Measurements from ENCODE around the gene CPEB2. TPM values are rescaled to one million over a fixed set of nuclear protein-coding genes. Genes with fewer than 3 reads are reported as not detected.

CPEB2 gene
- total and polyA plus RNA-seq, 9 of the 15 experiments (the other 6 are each of a cell fraction or from before 2014, with no cell fraction given) = 0.39 to 3.0 (median 1.4) TPM

DNA sequence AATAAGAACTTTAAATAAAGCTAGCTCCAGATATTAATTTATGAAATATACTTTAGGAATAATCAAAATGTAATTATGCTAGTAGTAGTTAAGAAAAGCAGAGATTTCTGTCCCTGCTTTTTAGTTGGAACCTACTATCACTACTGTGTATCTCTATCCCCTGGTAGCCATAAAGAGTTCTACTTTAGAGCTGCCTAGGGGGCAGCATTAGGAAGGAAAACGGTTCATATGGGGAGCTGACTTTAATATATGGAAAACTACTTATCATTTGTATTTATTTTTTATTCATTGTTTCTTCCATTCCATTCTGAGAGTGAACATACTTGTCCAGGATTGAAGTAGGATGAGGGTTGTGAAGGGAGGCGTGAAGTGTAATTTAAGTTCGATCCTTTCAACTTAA is 40.9 kb downstream of the CPEB2 start (continued):
- TF ChIP-seq REST (IDR thresholded peaks at IDR 0.05; ENCODE audit: borderline replicate concordance) (peak; percentile 23; the same call in 1 of the 2 replicates), REST (CRISPR knock-in tag; IDR thresholded peaks at IDR 0.05; ENCODE audit: low read depth) (no peak), ZKSCAN8 (CRISPR knock-in tag; IDR thresholded peaks at IDR 0.05) (no peak), CSDE1 (IDR thresholded peaks at IDR 0.05) (no peak), TFAM (CRISPR knock-in tag; conservative IDR thresholded peaks at IDR 0.05) (no peak), GABPB2 (CRISPR knock-in tag; conservative IDR thresholded peaks at IDR 0.05) (no peak), HNRNPH1 (optimal IDR thresholded peaks at IDR 0.05; ENCODE audit: low read depth, low read length) (no peak), RAD21 (CRISPR knock-in tag; conservative IDR thresholded peaks at IDR 0.05 in 1 of 2, IDR thresholded peaks at IDR 0.05 in 1 of 2) (peak; percentile 37 to 55; a peak in 3 of 4 replicates)
- TF ChIP-seq, protein P1, sequence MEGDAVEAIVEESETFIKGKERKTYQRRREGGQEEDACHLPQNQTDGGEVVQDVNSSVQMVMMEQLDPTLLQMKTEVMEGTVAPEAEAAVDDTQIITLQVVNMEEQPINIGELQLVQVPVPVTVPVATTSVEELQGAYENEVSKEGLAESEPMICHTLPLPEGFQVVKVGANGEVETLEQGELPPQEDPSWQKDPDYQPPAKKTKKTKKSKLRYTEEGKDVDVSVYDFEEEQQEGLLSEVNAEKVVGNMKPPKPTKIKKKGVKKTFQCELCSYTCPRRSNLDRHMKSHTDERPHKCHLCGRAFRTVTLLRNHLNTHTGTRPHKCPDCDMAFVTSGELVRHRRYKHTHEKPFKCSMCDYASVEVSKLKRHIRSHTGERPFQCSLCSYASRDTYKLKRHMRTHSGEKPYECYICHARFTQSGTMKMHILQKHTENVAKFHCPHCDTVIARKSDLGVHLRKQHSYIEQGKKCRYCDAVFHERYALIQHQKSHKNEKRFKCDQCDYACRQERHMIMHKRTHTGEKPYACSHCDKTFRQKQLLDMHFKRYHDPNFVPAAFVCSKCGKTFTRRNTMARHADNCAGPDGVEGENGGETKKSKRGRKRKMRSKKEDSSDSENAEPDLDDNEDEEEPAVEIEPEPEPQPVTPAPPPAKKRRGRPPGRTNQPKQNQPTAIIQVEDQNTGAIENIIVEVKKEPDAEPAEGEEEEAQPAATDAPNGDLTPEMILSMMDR (IDR thresholded peaks at IDR 0.05 in 2 of 3, conservative IDR thresholded peaks at IDR 0.05 in 1 of 3; ENCODE audit: insufficient read depth in 2 of 3, low read depth in 1 of 3, low read length in 3 of 3) = peak; percentile 15 to 58 (median 17); a peak in 3 of 6 replicates
